Esophagus (tissue), 2 donors: ENCODE data around the gene TLE5. TPM values are rescaled to one million over a fixed set of nuclear protein-coding genes. Genes with fewer than 3 reads are reported as not detected.

Experiments
- H3K27ac ChIP-seq, 2 donors: one replicate each; pipeline ENCODE4 v1.5.1; 2013; ENCODE audit warnings: low read depth in 2 of 2, mild to moderate bottlenecking in 2 of 2, inconsistent platforms in 1 of 2, low read length in 1 of 2, moderate library complexity in 1 of 2
- H3K27me3 ChIP-seq, 2 donors: one replicate each; pipeline ENCODE4 v1.6.1; 2013; ENCODE audit warnings: low read length in 2 of 2, control low read depth in 1 of 2, mild to moderate bottlenecking in 1 of 2; ENCODE audit not compliant: insufficient read depth in 2 of 2, control insufficient read depth in 1 of 2
- H3K36me3 ChIP-seq, 2 donors: one replicate each; pipeline ENCODE4 v1.6.1; 2013; ENCODE audit warnings: low read length in 1 of 2; ENCODE audit not compliant: control insufficient read depth in 2 of 2, insufficient read depth in 2 of 2
- H3K4me1 ChIP-seq, 2 donors: one replicate each; pipeline ENCODE4 v1.6.1; 2013; ENCODE audit warnings: low read length in 1 of 2; ENCODE audit not compliant: control insufficient read depth in 2 of 2, insufficient read depth in 2 of 2
- H3K4me3 ChIP-seq, 2 donors: one replicate each; pipeline ENCODE4 v1.5.1; 2013; ENCODE audit warnings: low read length in 2 of 2, mild to moderate bottlenecking in 2 of 2, low read depth in 1 of 2, moderate library complexity in 1 of 2
- H3K9me3 ChIP-seq, 2 donors: one replicate each; pipeline ENCODE4 v1.6.1; 2013; ENCODE audit warnings: mild to moderate bottlenecking in 2 of 2, low read depth in 1 of 2, low read length in 1 of 2, moderate library complexity in 1 of 2; ENCODE audit not compliant: control insufficient read depth in 2 of 2, insufficient read depth in 1 of 2
- WGBS, 2 donors: extraction: QIAGEN DNeasy Blood & Tissue Kit; methylation state at CpG; one replicate each; pipeline ENCODE4 v1.1.7; 2013; 5-methylcytosine and 5-hydroxymethylcytosine counted together
- polyA plus RNA-seq, 2 donors: library from polyadenylated mRNA; stranded (reverse); fragments of 200-250 nt; gene quantifications; one replicate each; pipeline ENCODE4 v1.2.3, GENCODE V29; 2013
- donor health status: healthy with polysubstance abuse.
- donor health status: Bipolar disorder and iron deficiency.

TLE5 gene
- polyA plus RNA-seq, 2 donors: 356 to 578 TPM

DNA sequence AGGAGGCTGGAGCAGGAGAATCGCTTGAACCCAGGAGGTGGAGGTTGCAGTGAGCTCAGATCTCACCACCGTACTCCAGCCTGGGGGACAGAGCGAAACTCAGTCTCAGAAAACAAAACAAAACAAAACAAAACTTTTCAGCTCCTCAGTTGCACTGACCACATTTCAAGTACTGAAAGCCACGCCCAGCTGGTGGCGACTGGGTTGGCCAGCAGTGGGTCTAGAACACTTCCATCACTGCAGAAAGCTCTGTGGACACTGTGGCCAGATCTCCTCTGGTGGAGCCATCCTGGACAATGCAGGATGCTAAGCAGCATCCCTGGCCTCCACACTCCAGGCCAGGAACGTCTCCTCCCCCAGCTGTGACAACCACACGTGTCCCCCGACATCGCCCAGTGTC, 54.3 kb downstream of the TLE5 start:
- WGBS, 2 donors: 78 to 90% methylated on average over 9 of the region's 9 CpGs
- Histone ChIP-seq H3K4me1 (peaks cover 0 to 3% of the 10 kb centered on the region in 2 donors), H3K27ac (no peak overlapping the region), H3K27me3 (no peaks in the 10 kb centered on the region), H3K4me3 (no peak overlapping the region), H3K9me3 (peaks cover 0 to 2% of the 10 kb centered on the region in 2 donors), H3K36me3 (peaks cover 0 to 24% of the 10 kb centered on the region in 2 donors)

- peaks cover 0 to 18% of the 10 kb centered on the region in 2 donors for H3K36me3 ChIP-seq
- no peak overlapping the region for H3K4me3 ChIP-seq
- no peak overlapping the region for H3K27ac ChIP-seq
- peaks cover 0 to 2% of the 10 kb centered on the region in 2 donors for H3K9me3 ChIP-seq
- H3K27me3 ChIP-seq: no peaks in the 10 kb centered on the region
- WGBS, 2 donors: 78 to 82% methylated on average over 37 of the region's 37 CpGs
- peaks cover 0 to 3% of the 10 kb centered on the region in 2 donors for H3K4me1 ChIP-seq
These were observed 56.1 kb downstream of the TLE5 start for GRCh38 chr19:3006075-3006767.

GRCh38 chr19:3005345-3005744, 57.0 kb downstream of the TLE5 start:
- Histone ChIP-seq H3K27ac (no peak overlapping the region), H3K4me1 (no peaks in the 10 kb centered on the region), H3K4me3 (no peak overlapping the region), H3K27me3 (no peaks in the 10 kb centered on the region), H3K36me3 (peaks cover 0 to 15% of the 10 kb centered on the region in 2 donors), H3K9me3 (peaks cover 0 to 2% of the 10 kb centered on the region in 2 donors)
- WGBS, 2 donors: 89 to 94% methylated on average over 18 of the region's 18 CpGs

DNA sequence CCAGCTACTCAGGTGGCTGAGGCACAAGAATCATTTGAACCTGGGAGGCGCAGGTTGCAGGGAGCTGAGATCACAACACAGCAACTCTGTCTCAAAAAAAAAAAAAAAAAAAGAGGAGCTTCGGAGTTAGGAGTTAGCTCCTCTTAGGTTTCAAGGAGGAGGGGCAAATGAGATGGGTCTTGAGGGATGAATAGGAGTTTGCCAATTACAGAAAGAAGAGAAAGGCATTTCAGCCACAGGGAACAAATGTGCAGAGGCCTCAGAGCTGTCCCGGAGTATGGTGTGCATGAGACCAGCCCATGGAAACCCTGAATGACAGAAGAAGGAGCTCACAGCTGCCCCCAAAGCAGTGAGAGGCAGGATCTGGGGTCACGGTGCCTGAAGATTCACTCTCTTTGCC, 57.8 kb downstream of the TLE5 start:
- Histone ChIP-seq H3K4me1 (no peaks in the 10 kb centered on the region), H3K9me3 (peaks cover 0 to 2% of the 10 kb centered on the region in 2 donors), H3K27me3 (no peaks in the 10 kb centered on the region), H3K4me3 (no peak overlapping the region), H3K36me3 (peaks cover 0 to 15% of the 10 kb centered on the region in 2 donors), H3K27ac (no peak overlapping the region)
- 84 to 89% methylated on average over 4 of the region's 4 CpGs for WGBS, 2 donors

GRCh38 chr19:3003046-3003445, 59.2 kb downstream of the TLE5 start:
- H3K27ac ChIP-seq: no peak overlapping the region
- peaks cover 0 to 2% of the 10 kb centered on the region in 2 donors for H3K9me3 ChIP-seq
- H3K36me3 ChIP-seq: peaks cover 0 to 11% of the 10 kb centered on the region in 2 donors
- 76 to 91% methylated on average over 7 of the region's 7 CpGs for WGBS, 2 donors
- H3K4me3 ChIP-seq: no peak overlapping the region
- H3K4me1 ChIP-seq: no peaks in the 10 kb centered on the region
- no peaks in the 10 kb centered on the region for H3K27me3 ChIP-seq

Other genes starting within 250 kb of the TLE5 start
- gene ZNF554, start 242.6 kb downstream of the TLE5 start, polyA plus RNA-seq: 1 to 10 TPM; 1.5 to 4.9 TPM
- 1 to 10 TPM; 1.2 to 2.4 TPM for gene ZNF555, start 221.0 kb downstream of the TLE5 start, polyA plus RNA-seq
- gene ZNF556, start 195.2 kb downstream of the TLE5 start, polyA plus RNA-seq: under 1 TPM; 0.49 to 0.78 TPM
- gene ZNF57, start 161.6 kb downstream of the TLE5 start, polyA plus RNA-seq: 1 to 10 TPM; 6.8 to 8.1 TPM
- gene ZNF77, start 117.5 kb downstream of the TLE5 start, polyA plus RNA-seq: 1 to 10 TPM; 2.6 TPM
- gene TLE6, start 84.9 kb downstream of the TLE5 start, polyA plus RNA-seq: 1 to 10 TPM; 1.1 to 2.6 TPM
- 10 to 100 TPM; 10.1 to 16.0 TPM for gene TLE2, start 33.2 kb downstream of the TLE5 start, polyA plus RNA-seq
- 10 to 100 TPM; 18.5 to 20.0 TPM for gene GNA11, start 31.9 kb upstream of the TLE5 start, polyA plus RNA-seq
- 100 to 1,000 TPM; 118 to 135 TPM for gene GNA15, start 73.5 kb upstream of the TLE5 start, polyA plus RNA-seq
- 1 to 10 TPM; 1.5 to 2.4 TPM for gene S1PR4, start 116.3 kb upstream of the TLE5 start, polyA plus RNA-seq
- 10 to 100 TPM; 23.9 to 24.9 TPM for gene NCLN, start 123.4 kb upstream of the TLE5 start, polyA plus RNA-seq
- gene CELF5, start 162.2 kb upstream of the TLE5 start, polyA plus RNA-seq: under 1 TPM; 0.06 to 0.16 TPM